GM23248 (cell line): ENCODE results near the gene DUSP9. TPM values are rescaled to one million over a fixed set of nuclear protein-coding genes. Genes with fewer than 3 reads are reported as not detected.

Experiments
- DNase-seq: peaks from one replicate; pipeline ENCODE4 v3.0.0-alpha.2; 2015
- H2AFZ ChIP-seq: fragments of 200-600 bp; sonication (generic); 2 replicates; pipeline ENCODE4 v1.6.1; 2016; ENCODE audit warnings: antibody characterized with exemption
- H3F3A ChIP-seq: fragments of 200-600 bp; sonication (generic); 2 replicates; pipeline ENCODE4 v1.6.1; 2016; ENCODE audit warnings: mild to moderate bottlenecking, antibody characterized with exemption, mixed run types; ENCODE audit not compliant: insufficient read depth
- H3K27ac ChIP-seq: fragments of 200-600 bp; sonication (generic); 2 replicates; pipeline ENCODE4 v1.5.1; 2016; ENCODE audit warnings: mild to moderate bottlenecking
- H3K27me3 ChIP-seq: fragments of 200-600 bp; sonication (generic); replicated peaks from 2 replicates; pipeline ENCODE4 v1.6.1; 2016; ENCODE audit warnings: mild to moderate bottlenecking; ENCODE audit not compliant: insufficient read depth
- H3K36me3 ChIP-seq: fragments of 200-600 bp; sonication (generic); 2 replicates; pipeline ENCODE4 v1.6.1; 2016; ENCODE audit warnings: low read depth, mild to moderate bottlenecking
- H3K4me1 ChIP-seq: fragments of 200-600 bp; sonication (generic); 2 replicates; pipeline ENCODE4 v1.6.1; 2016; ENCODE audit warnings: mild to moderate bottlenecking; ENCODE audit not compliant: insufficient read depth
- H3K4me2 ChIP-seq: fragments of 200-600 bp; sonication (generic); one replicate; pipeline ENCODE4 v1.6.1; 2016; ENCODE audit warnings: mild to moderate bottlenecking; ENCODE audit not compliant: unreplicated experiment
- H3K4me3 ChIP-seq: fragments of 200-600 bp; sonication (generic); 2 replicates; pipeline ENCODE4 v1.5.1; 2016; ENCODE audit warnings: mild to moderate bottlenecking
- H3K79me2 ChIP-seq: fragments of 200-600 bp; sonication (generic); 2 replicates; pipeline ENCODE4 v1.6.1; 2016; ENCODE audit warnings: mild to moderate bottlenecking; ENCODE audit not compliant: insufficient read depth
- H3K9ac ChIP-seq: fragments of 200-600 bp; sonication (generic); 2 replicates; pipeline ENCODE4 v1.6.1; 2016; ENCODE audit warnings: mild to moderate bottlenecking
- H3K9me2 ChIP-seq: fragments of 200-600 bp; sonication (generic); 2 replicates; pipeline ENCODE4 v1.6.1; 2016; ENCODE audit warnings: mixed run types, mild to moderate bottlenecking, moderate library complexity; ENCODE audit not compliant: insufficient read depth
- H3K9me3 ChIP-seq: fragments of 200-600 bp; sonication (generic); one replicate; pipeline ENCODE4 v1.6.1; 2017; ENCODE audit warnings: low read depth
- H4K20me1 ChIP-seq: fragments of 200-600 bp; sonication (generic); 2 replicates; pipeline ENCODE4 v1.6.0; 2016; ENCODE audit not compliant: insufficient read depth
- EZH2 ChIP-seq: fragments of 200-600 bp; sonication (generic); IDR thresholded peaks from 2 replicates; pipeline ENCODE4 v1.6.1; 2018; ENCODE audit warnings: antibody characterized with exemption, mild to moderate bottlenecking; ENCODE audit not compliant: insufficient read depth, poor library complexity, severe bottlenecking
- EZH2phosphoT487 ChIP-seq: fragments of 200-600 bp; sonication (generic); IDR thresholded peaks from 2 replicates; pipeline ENCODE4 v1.6.1; 2018; ENCODE audit warnings: antibody characterized with exemption, moderate library complexity, mild to moderate bottlenecking, low read depth; ENCODE audit not compliant: insufficient read depth
- WGBS, 2 experiments: methylation state at CpG; one replicate each; pipeline ENCODE4 v1.1.6; 2015 to 2017; ENCODE audit warnings: low lambda C conversion rate in 2 of 2, low coverage in 1 of 2; ENCODE audit errors: missing lambda C conversion rate in 2 of 2; 5-methylcytosine and 5-hydroxymethylcytosine counted together
- in situ Hi-C: fragments of 300-500 bp; cut with MboI; formaldehyde crosslinking; loops from 2 replicates; pipeline ENCODE4 v1.15.0; 2020
- polyA plus RNA-seq: library from polyadenylated mRNA; unstranded; fragments of >200 nt; fragmentation: Nextera tagmentation; extraction: Ambion mirVana; gene quantifications from 2 replicates; pipeline ENCODE4 v1.2.1, GENCODE V29; 2016
- total RNA-seq: library from RNA; depleted of rRNA; stranded (reverse); fragments of >200 nt; shearing (Covaris generic); gene quantifications from 2 replicates; pipeline ENCODE4 v1.2.3, GENCODE V29; 2014

Gene DUSP9
- total and polyA plus RNA-seq, 2 experiments from 2014 or later = not detected

DNA sequence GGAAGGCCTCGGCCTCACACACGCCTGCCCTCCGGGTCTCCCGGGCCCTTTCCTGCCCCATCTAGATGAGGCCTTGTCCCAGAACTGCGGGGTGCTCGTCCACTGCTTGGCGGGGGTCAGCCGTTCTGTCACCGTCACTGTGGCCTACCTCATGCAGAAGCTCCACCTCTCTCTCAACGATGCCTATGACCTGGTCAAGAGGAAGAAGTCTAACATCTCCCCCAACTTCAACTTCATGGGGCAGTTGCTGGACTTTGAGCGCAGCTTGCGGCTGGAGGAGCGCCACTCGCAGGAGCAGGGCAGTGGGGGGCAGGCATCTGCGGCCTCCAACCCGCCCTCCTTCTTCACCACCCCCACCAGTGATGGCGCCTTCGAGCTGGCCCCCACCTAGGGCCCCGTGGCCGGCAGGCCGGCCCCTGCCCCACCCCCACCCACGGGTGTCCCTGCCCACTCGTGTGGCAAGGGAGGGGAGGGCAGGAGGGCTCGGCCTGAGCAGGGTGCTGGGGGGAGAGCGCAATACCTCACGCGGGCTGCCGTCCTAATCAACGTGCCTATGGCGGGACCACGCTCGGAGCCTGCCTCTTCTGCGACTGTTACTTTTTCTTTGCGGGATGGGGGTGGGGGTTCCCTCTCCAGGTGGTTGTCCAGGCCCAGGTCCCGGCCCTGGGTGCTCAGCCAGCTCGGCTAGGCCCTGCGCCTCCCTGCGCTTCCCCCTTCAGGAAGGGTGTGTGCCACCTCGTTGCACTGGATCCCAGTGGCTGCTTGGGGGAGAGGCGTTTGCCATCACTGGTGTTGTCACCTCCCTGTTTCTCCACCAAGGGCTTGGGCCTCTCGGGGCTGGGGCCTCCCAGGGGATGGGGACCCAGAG is 3.1 kb downstream of the DUSP9 start:
- TF ChIP-seq EZH2phosphoT487 (no peak), EZH2 (no peak)
- Histone ChIP-seq H4K20me1 (no peaks in the 10 kb centered on the region), H3F3A (no peaks in the 10 kb centered on the region), H3K27me3 (peaks cover 14% of the 10 kb centered on the region; the same call in 1 of the 2 replicates), H3K4me1 (no peaks in the 10 kb centered on the region), H3K36me3 (no peaks in the 10 kb centered on the region), H3K4me2 (no peak overlapping the region), H3K9me2 (no peaks in the 10 kb centered on the region), H3K79me2 (no peaks in the 10 kb centered on the region), H3K27ac (no peak overlapping the region), H3K4me3 (no peak overlapping the region), H3K9me3 (no peaks in the 10 kb centered on the region), H2AFZ (no peak overlapping the region), H3K9ac (no peak overlapping the region)
- in situ Hi-C loops = loop anchor here (25.0 kb wide), 1 partner anchor 688 kb away; no protein-coding TSS in a partner anchor
- 0 to 61% methylated on average over 2 to 33 of the region's 41 CpGs for WGBS, 2 experiments
- no peak for DNase-seq

- peaks cover 6% of the 10 kb centered on the region; the same call in 1 of the 2 replicates for H3K27me3 ChIP-seq
- no peak overlapping the region for H3K27ac ChIP-seq
- no peaks in the 10 kb centered on the region for H3K4me1 ChIP-seq
- H3K9me3 ChIP-seq = no peaks in the 10 kb centered on the region
- no peak for TF ChIP-seq EZH2
- TF ChIP-seq EZH2phosphoT487 = no peak
- no peaks in the 10 kb centered on the region for H3K9me2 ChIP-seq
- 73 to 88% methylated on average over 7 to 8 of the region's 13 CpGs for WGBS, 2 experiments
- H3F3A ChIP-seq = no peaks in the 10 kb centered on the region
- H3K79me2 ChIP-seq = no peaks in the 10 kb centered on the region
- no peak overlapping the region for H3K4me2 ChIP-seq
- H3K9ac ChIP-seq = no peak overlapping the region
- in situ Hi-C loops = loop anchor here (25.0 kb wide), 1 partner anchor 689 kb away; no protein-coding TSS in a partner anchor
- no peaks in the 10 kb centered on the region for H3K36me3 ChIP-seq
- no peak for DNase-seq
- no peak overlapping the region for H3K4me3 ChIP-seq
- no peaks in the 10 kb centered on the region for H4K20me1 ChIP-seq
- no peak overlapping the region for H2AFZ ChIP-seq
Measured at GRCh38 chrX:153650959-153651358, 4.0 kb downstream of the DUSP9 start.

DNA sequence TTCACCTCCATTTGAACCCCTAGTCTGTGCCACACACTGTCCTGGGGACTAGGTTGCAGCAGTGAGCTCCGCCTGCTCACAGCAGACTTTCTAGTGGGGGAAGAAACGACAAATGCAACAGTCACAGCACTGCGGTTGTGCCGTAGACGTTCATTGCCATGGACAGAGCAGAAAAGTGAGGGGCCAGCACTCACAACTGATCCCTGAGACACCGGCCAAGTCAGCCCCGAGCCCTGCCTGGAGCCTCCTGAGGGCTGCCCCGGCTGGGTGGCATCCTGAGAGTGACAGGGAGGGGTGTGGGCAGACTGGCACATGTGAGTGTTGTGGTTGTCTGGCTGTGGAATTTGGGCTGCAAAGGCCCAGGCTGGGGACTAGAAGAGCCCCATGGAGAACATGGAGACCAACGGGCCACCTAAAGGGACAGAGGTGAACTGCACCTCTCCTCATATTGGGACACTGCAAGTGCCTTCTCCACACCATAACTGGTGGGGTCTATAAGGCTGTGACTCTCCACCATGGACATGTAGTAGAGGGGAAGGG is 4.6 kb downstream of the DUSP9 start:
- H3K9me3 ChIP-seq = no peaks in the 10 kb centered on the region
- peak; percentile 28 for DNase-seq
- no peaks in the 10 kb centered on the region for H3F3A ChIP-seq
- 50 to 53% methylated on average over 8 of the region's 9 CpGs for WGBS, 2 experiments
- no peaks in the 10 kb centered on the region for H3K79me2 ChIP-seq
- TF ChIP-seq EZH2 (no peak), EZH2phosphoT487 (no peak)
- no peaks in the 10 kb centered on the region for H3K4me1 ChIP-seq
- H3K4me2 ChIP-seq = no peak overlapping the region
- H3K36me3 ChIP-seq = no peaks in the 10 kb centered on the region
- H2AFZ ChIP-seq = no peak overlapping the region
- H3K9ac ChIP-seq = no peak overlapping the region
- no peak overlapping the region for H3K4me3 ChIP-seq
- in situ Hi-C loops = loop anchor here (25.0 kb wide), 1 partner anchor 689 kb away; no protein-coding TSS in a partner anchor
- no peak overlapping the region for H3K27ac ChIP-seq
- H3K27me3 ChIP-seq = 0 out of 2 replicates have a peak, but pooled peaks cover 3% of the 10 kb centered on the region
- H3K9me2 ChIP-seq = no peaks in the 10 kb centered on the region
- no peaks in the 10 kb centered on the region for H4K20me1 ChIP-seq

DNA sequence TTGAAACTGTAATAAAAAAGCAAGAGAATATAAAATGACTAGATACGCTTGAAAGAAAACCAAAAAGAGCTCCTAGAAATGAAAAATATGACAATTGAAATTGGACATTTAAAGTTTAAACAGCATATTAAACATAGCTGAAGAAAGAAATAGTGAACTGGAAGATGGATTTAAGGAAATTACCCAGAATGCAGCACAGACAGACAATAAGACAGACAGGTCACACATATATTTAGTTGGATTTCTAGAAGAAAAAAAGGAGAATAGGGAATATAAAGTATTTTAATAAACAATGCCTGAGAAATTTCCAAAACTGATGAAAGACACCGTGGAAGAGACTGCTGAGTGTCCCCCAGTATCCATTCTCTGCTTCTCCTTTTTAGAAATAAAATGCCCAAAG is 6.6 kb downstream of the DUSP9 start:
- Histone ChIP-seq H3K4me1 (no peaks in the 10 kb centered on the region), H2AFZ (no peak overlapping the region), H3K4me2 (no peak overlapping the region), H3K9me3 (no peaks in the 10 kb centered on the region), H3K9ac (no peak overlapping the region), H3K4me3 (no peak overlapping the region), H3F3A (no peaks in the 10 kb centered on the region), H3K27ac (no peak overlapping the region), H3K79me2 (no peaks in the 10 kb centered on the region), H3K9me2 (no peaks in the 10 kb centered on the region), H4K20me1 (no peaks in the 10 kb centered on the region), H3K27me3 (no peaks in the 10 kb centered on the region), H3K36me3 (no peaks in the 10 kb centered on the region)
- no peak for DNase-seq
- in situ Hi-C loops = loop anchor here (25.0 kb wide), 1 partner anchor 691 kb away; no protein-coding TSS in a partner anchor
- TF ChIP-seq EZH2phosphoT487 (no peak), EZH2 (no peak)
- 72 to 87% methylated on average over 2 of the region's 2 CpGs for WGBS, 2 experiments
